NCI-H1105 (cell line): ENCODE measurements around the gene F2RL2.

ENCODE experiments used
- DNase-seq: peaks from one replicate; lab custom pipeline; 2025; lab: John Stamatoyannopoulos, UW

Gene F2RL2, protein sequence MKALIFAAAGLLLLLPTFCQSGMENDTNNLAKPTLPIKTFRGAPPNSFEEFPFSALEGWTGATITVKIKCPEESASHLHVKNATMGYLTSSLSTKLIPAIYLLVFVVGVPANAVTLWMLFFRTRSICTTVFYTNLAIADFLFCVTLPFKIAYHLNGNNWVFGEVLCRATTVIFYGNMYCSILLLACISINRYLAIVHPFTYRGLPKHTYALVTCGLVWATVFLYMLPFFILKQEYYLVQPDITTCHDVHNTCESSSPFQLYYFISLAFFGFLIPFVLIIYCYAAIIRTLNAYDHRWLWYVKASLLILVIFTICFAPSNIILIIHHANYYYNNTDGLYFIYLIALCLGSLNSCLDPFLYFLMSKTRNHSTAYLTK

GRCh38 chr5:76622973-76623596 lies at the start of gene F2RL2:
Gene F2RL2 (minus strand): TSS chr5:76623403. CDS start chr5:76623230, 173 bp downstream.
- no peak for DNase-seq

DNA sequence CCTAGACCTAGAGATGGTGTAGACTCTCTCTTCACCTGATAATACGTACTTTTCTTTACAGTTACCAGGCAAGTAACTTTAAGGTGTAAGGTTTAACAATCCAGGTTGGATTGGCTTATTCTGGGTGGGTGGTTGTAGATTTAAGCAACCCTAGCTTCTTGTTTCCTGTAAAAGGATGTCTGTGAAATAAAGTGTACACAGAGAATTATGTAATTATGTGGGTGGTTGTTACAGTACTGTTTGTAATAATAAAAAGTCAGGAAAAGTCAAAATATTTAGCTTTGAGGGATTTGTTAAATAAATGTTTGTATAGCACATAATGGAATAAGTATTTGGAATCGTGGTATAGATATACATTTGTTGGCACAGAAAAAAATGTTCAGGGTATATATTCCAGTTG lies 49.0 kb upstream of the F2RL2 start:
- DNase-seq = no peak

GRCh38 chr5:76670508-76670907 lies 47.3 kb upstream of the F2RL2 start:
- DNase-seq = no peak

GRCh38 chr5:76669245-76669644 lies 46.0 kb upstream of the F2RL2 start:
- no peak for DNase-seq

DNA sequence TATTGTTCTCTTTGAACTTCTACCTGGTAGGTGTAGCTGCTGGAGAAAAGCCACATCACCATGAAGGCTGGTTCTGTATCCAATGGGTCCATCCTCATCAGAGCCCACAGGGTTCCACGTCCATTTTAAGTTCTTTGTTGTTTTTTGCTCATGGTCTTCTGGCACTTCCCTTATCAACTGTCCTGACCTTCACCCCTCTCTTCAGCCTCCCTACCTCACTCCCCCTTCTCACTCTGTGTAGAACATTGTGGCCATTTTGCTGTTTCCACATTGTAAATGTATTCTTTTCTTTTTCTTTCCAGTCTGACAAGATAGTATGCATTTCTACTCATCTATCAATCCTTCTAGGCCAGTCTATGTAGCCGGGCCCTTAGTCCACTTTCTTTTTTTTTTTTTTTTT lies 44.3 kb upstream of the F2RL2 start:
- no peak for DNase-seq

DNA sequence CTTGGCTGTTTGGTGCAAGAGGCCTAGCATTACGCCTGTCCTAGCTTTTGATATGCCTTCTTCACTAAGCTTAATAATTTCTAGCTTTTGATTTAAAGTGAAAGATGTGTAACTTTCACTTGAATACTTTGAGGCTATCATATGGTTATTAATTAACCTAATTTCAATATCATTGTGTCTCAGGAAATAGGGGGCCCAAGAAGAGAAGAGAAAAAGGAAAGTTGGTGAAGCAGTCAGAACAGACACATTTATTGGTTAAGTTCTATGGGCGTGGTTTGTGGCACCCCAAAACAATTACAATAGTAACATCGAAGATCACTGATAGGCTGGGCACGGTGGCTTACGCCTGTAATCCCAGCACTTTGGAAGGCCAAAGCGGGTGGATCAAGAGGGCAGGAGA lies 40.9 kb upstream of the F2RL2 start:
- DNase-seq = no peak

- no peak for DNase-seq
These were observed 40.4 kb upstream of the F2RL2 start for GRCh38 chr5:76663573-76663972.

GRCh38 chr5:76662521-76662920 lies 39.3 kb upstream of the F2RL2 start:
- no peak for DNase-seq

DNA sequence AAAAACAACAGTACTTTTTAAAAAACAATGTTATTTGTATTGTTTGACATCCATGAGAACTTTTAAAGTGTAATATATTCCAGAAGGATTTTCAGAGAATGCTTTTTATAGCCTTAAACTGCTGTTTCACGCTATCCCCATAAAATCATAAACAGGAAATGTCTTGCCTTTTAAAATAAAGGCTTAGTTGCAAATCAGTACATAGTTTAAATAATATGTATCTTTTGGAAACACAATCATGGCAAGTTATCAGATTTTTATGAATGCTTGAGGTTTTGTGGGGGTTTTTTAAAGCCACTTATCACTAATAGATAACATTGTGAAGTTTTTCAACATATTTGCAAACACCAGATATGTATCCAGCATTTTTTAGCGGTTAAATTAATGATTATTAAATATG lies 37.2 kb upstream of the F2RL2 start:
- DNase-seq = no peak

DNA sequence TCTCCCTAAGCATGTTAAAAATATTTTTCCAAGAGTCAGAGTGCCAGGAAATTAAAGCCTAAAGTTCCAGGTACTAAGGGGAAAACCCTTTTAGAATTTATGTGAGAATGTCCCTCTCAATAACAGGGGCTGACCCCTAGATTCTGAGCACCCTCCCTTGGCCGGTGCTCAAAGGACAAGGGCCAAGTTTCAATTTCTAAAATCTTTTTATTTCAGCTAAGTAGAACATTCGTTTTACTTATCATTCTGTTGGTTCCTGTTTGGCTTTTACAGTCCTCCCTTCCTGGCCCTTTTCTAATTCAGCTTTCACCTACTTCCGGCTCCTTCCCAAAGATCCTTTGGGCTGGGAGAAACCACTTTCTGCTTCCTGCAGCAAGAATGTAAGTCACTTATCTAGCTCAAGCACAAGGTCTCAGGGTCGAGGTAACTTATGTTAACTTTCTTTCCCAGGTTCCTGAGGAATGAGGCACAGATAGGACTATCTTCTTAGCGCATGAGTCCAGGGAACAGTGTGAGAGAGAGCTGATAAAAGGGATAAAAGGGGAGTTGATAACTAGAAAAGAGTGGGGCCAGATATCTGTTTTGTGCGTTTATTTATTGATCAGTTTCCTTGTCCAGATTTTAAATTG lies 34.6 kb upstream of the F2RL2 start:
- no peak for DNase-seq

DNA sequence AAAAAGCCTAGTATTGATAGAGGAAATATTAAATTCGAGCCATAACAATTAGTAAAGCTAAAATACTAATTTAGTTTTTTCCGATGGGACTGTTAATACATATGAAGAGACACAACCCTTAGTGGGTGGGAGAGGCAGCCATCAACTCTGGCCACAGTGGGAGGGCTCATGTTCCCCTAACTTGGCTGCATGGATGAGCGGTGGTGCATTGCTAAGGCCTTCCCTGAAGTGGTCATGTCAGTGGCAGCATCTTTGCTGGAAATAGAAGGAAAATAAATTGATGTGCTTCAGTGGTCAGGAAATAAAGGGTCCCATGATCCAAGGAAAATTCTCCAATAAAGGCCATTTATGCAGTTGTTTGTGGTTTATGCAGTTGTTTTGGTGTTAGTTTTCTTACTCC lies 33.9 kb upstream of the F2RL2 start:
- no peak for DNase-seq

- DNase-seq = no peak
These were observed 29.7 kb upstream of the F2RL2 start for GRCh38 chr5:76652809-76653414.

GRCh38 chr5:76649140-76649539 lies 25.9 kb upstream of the F2RL2 start:
- DNase-seq = no peak

- DNase-seq = no peak
These were observed 20.2 kb upstream of the F2RL2 start for GRCh38 chr5:76643371-76643770.

GRCh38 chr5:76642390-76643040 lies 19.3 kb upstream of the F2RL2 start:
- no peak for DNase-seq

DNA sequence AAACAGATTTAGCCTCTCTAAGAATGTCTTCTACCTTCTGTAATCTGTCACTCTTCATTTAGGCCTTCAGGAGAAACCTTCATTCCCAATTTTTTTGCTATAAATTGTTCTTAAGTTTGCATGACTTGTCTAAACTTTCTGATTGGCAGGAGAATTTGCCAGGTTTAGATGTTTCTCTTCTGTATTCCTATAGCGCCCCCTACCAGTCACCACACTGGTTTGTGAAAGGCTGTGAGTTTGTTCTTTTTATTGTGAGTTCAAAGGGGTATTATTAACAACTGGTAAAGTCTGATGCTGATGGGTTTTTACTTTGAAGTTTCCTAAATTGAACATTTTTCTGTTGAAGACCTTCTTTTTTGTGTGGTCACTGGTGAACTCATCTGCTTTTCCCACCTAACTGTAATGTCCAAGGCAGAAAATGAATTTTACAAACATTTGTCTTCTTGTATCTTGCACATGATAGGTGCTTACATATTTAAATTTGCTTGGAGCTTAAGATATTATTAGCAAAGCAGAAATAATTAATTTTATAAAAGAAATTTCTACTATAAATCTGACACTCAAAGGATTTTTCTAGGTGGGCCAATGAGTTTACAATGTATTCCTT lies 18.4 kb upstream of the F2RL2 start:
- peak; percentile 3 for DNase-seq

DNA sequence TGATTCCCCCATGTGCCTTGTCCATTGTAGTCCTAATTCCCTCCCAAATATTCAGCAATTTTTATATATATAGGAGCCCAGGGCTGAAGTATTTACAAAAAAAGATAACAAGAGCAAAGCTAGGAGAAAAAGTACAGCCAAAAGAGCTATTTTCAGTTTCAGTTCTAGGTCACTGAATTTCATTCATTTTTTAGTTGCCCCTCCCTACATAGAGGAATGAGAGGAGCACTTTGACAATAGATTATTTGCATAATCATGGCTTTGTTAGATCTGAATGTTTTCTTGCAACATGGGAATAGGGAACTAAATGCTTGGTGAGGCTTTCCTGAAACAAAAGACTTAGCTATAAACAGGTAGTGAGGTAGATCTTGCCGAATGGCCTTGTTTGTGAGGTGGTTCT lies 15.3 kb upstream of the F2RL2 start:
- DNase-seq = no peak

DNA sequence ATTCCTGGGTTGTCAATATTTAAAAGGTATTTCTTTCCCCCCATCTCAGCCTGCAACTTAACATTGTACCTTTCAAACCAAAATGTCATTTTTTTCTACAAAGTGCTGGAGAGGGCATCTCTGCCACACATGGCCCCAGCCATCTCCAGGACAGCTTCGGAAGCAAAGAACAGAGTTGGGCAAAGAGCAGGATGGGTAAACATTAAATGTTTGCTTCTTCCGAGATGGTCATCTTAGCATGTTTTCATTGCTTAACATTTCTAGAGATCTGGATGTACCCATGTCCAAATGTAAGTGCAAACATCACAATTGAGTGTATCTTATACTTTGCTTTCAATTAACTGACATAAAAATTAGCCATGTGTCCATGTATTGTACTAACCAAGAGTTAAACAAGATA lies 14.3 kb upstream of the F2RL2 start:
- no peak for DNase-seq

DNA sequence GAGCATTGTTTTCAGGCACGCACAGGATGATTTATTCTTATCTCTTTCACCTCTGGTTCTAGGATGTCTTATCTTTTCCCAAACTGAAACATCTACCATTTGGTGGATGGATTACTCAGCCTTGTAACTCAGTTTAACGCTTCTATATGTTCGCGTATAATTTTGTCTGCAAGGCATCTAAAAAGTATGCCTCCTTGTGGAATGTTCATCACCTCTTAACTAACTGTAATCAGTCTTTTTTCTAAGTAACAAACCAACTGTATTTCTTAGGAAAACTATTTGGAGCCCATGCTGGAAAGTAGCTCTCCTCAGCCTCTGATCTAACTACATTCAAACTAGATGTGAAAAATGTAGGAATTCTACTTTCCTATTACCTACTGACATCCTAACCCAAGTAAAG lies 11.5 kb upstream of the F2RL2 start:
- DNase-seq = no peak

DNA sequence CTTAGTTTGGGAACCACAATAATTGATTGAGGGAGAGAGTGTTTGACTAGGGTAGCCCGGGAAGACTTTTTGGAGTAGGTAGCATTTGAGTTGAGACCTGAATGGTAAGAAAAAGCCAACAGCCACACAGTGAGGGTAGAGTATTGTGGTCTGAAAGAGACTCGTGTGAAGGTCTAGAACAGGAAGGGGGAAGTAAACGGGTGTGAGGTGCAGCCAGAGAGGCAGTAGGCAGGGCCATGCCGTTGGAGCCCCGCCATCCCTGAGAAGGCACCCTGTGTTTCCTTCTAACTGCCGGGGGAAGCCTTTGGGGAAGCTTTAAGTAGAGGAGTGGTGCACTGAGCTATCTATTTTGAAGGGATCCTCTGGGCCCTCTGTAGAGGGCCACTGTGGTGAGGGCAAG lies 3.5 kb upstream of the F2RL2 start:
- DNase-seq = no peak

DNA sequence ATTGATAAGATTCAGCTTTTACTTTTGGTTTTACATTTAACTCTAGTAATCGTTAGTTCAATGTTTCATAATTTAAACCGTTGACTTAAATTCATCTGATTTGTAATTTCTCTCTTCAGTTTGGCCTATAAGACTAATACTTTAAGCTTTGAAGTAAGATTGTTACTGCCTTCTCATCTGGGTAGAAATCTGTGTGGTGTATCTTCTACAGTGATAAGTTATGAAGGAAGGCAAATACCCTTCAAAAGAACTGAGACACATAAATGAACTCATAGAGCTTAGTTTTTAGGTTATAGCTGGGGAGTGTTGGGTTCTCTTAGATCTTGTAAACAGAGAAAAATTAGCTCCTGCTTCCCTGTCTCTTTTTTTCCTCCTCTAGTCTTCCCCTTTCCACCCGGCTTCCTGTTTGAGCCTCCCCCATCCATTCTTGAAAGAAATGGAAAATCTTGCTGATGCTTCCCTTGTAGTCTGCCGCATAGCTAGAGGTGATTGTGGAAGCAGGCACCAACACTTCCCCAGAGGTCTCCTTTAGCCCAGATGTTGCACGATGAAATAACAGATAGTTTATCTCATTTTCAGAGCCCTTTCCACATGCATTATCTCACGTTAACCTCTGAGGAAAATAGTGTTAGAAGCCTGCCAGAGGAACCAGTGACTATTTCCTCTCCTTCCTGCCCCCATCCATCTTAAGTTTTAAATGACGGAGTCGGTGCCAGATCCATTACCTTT lies 2.0 kb upstream of the F2RL2 start:
- DNase-seq = no peak
